Superior temporal gyrus (tissue), 1 donor: ENCODE measurements around the gene TRIM31.

Experiments
- DNase-seq: peaks from one replicate; pipeline ENCODE4 v3.0.0-alpha.2; 2016; ENCODE audit errors: extremely low spot score

Gene TRIM31

DNA sequence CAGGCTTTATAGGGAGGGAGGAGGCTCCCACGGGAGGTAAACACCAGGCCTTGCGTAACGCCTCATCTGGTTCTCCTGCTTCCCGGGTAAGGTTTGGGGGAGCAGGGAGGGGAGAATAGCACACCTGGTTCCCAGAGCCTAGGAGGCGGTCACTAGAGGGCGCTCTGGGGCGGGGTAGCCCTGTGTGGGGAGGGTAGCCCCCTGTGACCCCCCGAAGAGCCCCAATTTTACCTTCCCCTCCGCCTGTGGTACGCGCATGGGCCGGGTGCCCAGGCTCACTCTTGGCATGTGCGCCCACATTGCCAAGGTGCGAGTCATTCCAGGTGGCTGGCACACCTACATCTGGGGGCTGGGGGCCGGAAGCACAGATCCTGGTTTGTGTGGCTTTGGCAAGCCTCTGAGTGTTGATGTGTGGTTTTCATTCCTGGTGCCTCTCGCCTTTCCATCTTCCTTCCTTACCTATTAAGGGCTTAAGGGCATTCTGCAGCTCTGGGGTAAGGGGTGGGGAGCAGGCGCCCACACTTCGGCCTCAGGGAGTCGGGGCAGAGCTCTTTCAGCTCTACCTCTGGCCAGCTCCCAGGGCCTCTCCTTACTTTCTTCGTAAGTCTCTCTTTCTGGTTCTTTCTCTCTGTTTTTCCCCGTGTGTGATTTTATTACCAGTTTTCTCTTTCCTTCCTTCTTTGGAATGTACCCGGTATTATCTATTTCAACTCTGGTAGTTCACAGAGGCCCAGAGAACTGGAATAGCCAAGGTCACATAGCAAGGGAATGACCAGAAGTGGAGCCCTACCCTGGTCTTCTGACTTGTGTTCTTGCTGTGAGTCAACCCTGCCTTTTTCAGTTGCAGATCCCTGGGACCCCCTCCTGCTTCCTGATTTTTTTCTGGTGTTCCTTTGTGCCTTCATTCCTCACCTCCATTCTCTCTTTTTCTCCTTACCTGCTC lies 36.8 kb downstream of the TRIM31 start:
- no peak for DNase-seq

DNA sequence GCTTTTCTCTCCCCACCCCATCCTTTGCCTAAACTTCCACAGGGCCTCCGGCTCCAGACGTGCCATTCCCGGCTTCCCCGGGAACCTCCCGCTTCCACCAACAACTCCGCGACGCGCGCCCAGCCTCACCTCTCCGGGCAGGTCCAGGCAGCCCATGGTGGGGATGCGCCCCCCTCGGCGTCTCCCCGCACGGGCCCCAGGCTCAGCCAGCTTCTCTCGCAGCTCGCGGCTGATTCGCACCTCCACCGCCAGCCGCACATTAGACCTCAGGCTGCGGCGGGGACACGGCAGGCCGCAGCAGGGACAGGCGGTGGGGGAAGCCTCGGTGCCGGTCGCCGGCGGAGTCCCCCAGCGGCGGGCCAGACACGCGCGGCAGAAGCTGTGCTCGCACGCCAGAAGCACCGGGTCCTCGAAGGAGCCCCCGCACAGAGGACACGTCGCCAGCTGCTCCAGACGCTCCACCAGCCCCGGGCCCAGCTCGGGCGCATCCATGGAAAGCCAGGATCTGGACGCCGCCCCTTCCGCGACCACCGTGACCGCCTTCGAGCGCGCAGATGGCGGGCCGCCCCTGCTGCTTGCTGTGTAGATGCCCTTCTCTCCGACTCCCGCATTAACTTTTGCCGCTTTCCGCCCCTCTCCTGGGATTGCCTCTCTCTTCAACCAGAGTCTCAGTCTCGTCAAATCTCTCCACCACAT lies 37.6 kb downstream of the TRIM31 start, which contains the start of gene RNF39:
Gene RNF39 (minus strand): TSS at position 676 of the 696 bp plus-strand sequence. CDS start 184 bp downstream, at position 492.
- no peak for DNase-seq

DNA sequence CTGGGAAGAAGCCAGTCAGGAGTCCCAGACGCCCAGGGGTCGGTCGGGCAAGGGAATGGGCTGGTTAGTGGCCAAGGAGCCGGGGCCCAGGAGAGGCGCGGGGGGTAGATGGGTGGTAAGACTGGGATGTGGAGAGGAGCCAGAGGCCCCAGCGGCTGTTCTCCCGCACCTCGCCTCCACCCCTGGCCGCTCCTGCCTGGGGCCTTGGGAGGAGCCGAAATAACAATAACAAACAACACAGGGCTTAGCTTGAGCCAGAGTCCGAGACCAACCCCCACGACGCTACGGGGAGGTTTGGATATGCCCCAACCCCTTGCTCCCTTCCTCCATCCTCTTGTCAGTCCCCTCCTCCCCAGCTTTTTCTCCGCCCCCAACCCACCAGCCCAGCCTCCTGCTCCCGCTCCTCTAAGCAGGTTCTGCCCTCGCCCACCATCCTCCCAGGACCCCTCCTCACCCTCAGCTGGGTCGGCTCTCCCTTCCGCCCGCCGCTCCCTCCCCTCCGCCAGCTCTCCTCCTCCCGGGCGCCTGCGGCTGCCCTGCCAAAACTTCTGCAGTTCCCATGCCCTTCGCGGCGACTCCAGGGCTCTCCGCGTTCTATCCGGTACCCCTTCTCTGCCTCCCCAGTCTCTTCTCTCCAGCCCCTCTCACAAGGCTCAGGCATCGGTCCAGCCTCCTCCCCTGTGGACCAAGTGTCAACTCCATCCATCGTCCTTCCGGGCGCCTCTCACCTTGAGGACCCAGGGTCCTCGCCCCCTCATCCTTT lies 38.4 kb downstream of the TRIM31 start:
- DNase-seq = no peak

DNA sequence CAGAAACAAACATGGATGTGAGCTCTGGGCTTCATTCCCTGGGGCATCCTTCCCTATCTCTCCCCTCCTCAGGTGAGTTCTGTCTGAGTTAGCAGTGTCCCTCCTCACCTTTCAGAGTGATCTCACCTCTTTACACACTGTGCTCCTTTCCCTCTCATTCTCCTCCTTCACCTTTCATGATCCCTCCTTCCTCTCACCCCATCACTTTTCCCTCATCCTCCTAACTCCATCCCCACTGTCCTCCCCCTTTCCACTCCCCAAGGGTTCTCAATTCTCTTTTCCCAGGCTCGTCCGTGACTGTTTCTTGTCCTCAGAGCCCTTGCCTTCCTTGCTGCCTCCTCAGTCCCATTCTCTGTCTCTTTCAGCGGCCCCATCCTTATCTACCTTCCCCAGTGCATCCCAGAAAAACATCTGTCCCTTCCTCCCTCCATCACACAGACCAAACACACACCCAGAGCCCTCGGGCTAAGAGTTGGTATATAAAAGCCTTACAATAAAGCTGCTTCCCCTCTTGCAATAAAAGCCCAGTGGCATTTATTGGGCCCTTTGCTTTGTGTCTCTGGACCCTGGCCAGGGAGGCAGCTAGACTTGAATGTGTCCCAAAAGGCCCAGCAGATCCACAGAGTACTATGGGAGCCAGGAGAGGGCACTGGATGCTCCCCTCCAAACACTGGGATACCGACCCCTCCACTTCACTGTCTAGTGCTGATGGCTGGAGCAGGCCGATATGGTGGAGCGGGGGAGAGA lies 39.2 kb downstream of the TRIM31 start:
- no peak for DNase-seq

DNA sequence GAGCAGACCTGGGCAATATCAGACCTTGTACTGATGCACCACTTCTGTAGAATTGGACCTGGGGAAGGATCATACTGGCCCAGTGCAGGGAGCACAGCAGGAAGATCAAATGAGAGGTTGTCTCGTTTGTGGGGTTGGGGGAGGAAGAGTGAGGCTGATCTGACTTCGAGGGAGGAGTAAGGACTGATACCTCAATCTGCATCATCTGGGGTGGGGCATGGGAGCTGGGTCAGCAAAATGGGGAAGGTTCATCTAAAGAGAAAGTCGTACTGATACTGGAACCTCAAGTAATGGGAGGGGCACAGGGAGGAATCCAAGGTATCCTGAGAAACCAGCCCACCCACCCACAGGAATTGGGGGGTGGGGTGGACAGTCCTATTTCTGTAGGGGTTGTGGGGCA lies 41.0 kb downstream of the TRIM31 start:
- DNase-seq = no peak

DNA sequence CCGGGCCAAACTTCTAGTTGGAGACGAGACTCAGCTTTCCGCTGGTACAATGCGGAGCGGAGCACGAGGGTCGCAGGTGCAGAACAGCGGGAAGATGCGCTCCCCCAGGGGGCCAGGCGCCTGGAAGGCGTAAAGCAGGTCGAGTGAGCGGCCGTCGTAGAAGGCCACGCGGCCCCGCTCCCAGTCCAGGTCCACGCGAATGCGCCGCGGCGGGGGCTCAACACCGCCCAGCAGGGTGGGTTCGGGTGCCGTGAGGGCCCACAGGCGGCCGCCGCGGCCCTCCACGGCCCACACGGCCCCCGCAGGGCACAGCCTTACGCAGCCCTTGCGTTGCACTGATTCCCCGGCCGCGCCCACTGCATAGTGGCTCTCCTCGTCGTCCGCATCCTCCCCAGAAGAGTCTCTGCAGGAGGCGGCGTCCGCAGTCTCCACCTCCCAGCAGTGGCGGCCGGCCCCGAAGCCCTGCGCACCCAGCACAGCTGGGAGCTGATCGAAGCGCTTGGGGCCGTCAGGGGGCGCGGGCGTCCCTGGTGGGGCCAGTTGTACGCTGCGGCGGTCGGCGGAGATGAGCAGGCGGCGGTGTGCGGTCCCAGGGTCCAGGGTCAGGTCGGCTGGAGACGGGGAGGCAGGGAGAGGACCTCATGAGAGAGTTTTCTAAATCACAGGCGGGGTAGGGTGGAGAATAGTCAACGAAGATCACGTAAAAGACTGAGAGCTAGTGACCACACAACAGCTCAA lies 41.6 kb downstream of the TRIM31 start:
- no peak for DNase-seq

DNA sequence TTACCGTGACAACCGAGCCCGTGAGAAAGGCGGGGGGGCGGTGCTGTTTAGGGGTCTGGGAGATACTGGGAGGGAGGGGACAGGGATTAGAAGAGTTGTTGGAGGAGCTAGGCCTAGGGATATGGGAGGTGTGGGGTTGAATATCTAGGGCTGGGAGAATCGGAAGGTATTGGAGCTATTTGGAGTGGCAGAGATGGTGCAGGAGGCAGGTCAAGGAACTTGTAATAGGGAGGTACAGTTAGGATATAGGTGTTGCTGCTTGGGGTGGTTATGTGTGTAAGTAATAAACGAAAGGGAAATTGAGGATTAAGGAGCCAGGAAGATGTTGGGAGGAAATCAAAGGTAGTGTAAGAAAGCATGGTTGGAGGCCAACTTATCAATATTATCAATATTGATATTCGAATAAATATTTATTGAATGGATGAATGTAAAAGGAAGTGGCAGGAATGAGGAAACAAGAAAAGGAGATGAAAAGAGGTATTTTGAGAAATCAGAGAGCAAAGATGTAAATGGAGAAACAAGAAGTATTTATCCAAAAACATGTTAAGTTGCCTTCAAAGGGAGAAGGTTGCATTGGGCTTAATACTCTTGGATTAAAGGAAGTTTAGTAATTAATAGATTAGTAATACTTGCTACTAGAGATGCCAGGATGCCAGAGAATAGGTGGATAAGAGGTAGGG lies 45.3 kb downstream of the TRIM31 start:
- DNase-seq = no peak

DNA sequence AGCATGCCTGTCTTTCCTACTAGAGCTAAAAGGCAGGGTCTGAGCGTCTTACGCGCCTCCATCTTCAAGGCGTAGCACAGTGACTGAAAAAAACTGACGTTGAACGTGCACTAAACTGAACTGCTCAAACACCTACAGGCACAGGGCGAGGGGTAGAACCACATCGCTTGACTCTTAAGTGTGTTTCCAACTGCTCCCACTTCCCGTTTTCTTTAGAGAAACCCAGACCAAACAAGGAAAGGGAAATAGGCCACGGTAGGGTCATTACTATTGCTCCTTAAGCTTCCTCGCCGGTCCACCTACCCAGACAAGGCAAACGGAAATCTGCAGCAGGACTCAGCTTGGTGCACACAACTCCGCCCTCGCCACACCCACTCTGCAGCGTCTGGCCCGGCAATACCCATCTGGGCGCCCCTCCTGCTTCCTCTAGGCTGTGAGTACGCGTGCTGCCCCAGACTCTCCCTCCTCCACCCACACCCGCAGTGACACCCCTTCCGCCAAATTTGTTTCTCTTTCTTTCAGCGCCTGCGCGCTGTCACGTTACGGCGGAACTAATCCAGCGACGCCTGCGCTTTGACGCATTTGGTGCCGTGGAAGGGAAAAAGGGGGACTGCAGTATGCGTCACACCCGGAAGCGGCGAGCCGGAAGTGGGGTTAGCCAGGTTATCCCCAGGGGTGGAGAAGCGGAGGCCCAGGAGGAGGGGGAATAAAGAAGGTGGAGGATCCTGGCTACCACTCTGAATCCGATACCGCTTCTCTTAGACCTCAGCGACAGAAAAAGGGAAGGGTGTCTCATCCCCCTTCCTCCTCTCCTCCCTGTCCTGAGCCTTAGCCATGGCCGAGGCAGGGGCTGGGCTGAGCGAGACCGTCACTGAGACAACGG lies 46.1 kb downstream of the TRIM31 start, which contains the start of gene PPP1R11:
Gene PPP1R11 (plus strand): TSS at position 622 of the 883 bp plus-strand sequence. CDS start 213 bp downstream, at position 835.
- peak; percentile 100 for DNase-seq

DNA sequence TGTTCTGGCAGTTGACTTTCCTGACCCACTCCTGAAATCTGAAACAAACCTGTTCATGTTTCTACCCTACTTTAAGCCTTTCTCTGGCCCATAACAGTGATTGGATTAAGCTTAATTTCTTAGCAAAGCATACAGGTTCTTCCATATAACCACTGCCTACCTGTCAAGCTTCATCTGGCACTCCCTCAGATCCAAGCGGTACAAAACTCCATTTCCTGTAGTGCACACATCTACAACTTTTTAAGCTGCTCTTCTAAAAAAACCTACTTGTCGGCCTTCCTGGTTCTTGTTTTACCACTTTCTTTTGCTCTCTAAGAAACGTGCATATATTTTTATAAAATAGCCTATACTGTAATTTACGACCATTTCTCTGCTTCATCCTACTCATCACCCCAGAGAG lies 46.8 kb downstream of the TRIM31 start:
- no peak for DNase-seq

DNA sequence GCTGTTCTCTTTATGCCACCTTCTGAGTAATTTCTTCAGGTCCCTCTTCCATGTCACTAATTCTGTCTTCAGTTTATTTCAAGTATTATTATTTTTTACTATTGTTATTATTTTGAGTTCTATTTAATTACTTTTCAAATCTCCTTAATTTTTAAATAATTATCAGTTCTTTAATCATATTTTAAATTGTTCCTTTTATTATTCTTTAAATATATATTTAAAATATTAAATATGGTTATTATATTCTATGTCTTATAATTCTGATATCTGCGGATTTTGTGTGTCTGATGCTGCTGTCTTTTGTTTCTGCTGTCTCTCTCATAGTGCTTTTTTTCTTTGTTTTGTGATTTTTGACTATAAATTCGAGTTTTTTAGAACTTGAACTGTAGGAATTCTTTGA lies 49.6 kb downstream of the TRIM31 start:
- no peak for DNase-seq

DNA sequence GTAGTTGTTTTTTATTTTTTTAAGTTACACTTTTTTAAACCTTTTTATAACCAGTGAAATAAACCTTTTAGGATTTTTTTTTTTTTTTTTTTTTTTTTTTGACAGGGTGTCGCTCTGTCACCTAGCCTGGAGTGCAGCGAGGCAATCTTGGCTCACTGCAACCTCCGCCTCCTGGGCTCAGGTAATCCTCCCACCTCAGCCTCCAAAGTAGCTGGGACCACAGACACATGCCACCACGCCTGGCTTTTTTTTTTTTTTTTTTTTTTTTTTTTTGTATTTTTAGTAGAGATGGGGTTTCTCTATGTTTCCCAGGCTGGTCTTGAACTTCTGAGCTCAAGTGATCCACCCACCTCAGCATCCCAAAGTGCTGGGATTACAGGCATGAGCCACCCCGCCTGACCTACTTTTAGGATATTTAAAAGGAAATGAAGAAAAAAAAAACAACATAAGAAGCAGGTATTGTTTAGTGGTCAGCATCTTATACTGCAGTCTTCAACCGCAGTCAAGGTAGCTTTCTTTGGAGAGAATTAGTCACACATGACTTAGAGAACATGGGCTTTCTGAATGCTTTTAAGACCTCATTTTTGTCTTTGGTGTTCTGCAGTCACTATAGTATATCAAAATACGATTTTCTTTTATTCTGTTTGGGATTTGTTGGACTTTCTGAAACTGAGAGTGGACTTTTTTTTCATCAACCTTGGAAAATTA lies 50.3 kb downstream of the TRIM31 start:
- no peak for DNase-seq

DNA sequence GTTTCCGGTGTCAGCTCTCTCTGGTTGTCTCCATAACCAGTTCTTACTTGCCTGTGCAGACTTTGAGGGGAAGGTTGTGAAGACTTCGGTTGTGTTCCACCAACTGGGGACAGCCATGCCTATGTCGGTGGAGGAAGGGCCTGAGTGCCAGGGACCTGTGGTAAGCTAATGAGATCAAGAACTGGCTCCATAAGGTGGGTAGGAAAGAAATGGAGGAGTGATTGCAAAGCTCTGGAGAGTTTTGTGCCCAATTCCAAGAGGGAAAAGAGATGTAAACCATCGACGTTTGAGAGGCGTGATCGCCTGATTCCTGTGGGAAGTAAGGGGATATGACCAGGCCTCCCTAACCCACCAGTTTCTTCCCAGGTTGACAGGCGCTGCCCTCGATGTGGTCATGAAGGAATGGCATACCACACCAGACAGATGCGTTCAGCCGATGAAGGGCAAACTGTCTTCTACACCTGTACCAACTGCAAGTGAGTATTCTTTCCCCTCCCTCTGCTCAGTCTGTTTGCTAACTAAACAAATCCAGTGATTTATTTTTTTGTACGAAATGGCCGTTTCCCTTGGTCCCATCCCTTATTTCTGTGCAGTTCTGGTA lies 50.9 kb downstream of the TRIM31 start:
- peak; percentile 30 for DNase-seq

DNA sequence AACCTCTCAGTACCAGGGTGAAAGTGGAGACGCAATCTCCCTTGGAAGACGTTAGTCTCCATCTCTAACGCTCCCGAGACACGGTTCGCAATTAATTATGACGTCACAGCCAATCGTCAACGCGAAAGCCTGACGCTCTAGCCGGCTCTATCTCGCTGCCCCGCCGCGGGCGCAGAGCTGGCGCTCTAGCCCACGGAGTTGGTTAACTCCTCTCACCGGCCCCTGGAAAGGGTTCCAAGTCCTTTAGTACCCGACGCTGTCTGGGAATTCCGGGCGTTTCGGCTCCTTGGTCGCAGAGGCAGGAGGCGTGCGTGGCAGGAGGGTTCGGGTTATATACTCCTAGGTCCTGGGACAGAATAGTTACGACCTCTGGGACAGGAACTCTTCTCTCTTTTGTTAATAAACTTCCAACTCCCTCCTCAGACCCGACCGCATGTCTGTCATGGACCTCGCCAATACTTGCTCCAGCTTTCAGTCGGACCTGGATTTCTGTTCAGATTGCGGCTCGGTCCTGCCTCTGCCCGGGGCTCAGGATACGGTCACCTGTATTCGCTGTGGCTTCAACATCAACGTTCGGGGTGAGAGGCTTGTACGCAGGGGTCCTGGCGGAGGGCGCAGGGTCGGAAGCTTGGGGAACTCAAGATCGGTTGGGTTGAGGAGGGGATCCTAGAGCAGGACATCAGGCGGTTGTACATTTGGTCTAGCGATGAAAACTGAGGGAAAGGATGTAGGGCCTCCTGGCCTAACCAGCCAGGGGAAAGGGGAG lies 51.6 kb downstream of the TRIM31 start, which contains the start of gene POLR1H:
Gene POLR1H (plus strand): TSS at position 174 of the 766 bp plus-strand sequence. CDS start 260 bp downstream, at position 434.
- peak; percentile 99 for DNase-seq

DNA sequence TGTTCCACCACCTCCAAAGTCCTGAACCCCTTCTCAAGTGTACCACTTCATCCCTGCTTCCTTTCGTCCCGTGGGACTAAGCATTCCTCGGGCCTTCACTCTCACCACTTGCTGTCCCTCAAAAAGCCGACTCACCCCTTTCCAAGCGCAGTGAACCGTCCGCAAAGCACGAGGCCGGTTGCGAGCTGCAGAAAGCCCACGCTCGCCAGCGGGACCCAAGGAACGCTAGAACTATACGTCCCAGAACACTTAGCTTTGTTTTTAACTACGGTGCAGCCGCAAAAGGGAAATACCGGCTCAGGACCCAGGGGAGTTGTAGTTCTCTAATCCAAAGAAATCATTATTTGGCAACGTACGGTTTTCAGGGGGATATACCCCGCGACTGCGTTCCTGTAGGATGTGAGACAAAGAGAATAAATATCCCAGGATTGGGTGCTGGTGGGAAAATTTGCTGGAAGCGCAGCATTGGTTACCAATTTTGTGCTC lies 52.2 kb downstream of the TRIM31 start:
- DNase-seq = no peak

DNA sequence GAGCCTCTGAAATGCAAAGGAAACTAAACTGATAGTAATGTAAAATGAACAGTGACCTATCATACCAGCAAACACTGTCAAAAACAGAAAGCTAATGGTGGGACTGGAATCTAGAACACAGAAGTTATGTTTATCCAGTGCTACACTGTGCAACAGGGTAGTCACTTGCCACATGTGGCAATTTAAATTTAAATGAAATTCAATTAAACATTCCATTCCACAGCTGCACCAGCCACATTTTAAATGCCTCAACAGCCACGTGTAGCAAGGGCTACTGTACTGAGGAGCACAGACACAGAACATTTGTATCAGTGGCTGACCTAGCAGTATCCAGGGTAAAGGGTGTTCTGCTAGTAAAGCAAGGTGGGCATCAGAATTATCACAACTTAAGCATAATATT lies 57.4 kb downstream of the TRIM31 start:
- DNase-seq = no peak

DNA sequence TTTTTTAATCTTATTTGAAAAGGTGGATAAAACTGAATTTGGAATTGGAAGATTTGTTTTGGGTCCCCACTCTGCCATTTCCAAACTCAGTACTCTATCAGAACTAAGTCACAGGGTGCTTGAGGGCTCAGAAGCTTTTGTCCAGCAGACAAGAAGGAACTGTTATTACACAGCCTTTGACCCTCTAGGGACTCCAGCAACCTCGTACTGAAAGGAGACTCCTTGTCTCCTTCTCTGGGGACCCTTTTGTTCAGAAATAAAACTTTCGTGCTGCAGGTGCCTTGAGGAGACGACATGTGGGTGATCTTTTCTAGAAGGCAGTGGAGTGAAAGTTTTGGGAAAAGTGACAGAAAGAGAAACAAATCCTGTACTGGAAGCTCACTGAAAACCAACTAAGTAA lies 59.2 kb downstream of the TRIM31 start:
- no peak for DNase-seq
